HG03064 (cell line): ENCODE results near the gene TPRN.

Experiments used
- ATAC-seq: cut with Tn5 transposase; IDR thresholded peaks from one replicate; pipeline ENCODE4 v1.9.1; 2021; ENCODE audit warnings: low read depth; ENCODE audit not compliant: unreplicated experiment

TPRN gene

DNA sequence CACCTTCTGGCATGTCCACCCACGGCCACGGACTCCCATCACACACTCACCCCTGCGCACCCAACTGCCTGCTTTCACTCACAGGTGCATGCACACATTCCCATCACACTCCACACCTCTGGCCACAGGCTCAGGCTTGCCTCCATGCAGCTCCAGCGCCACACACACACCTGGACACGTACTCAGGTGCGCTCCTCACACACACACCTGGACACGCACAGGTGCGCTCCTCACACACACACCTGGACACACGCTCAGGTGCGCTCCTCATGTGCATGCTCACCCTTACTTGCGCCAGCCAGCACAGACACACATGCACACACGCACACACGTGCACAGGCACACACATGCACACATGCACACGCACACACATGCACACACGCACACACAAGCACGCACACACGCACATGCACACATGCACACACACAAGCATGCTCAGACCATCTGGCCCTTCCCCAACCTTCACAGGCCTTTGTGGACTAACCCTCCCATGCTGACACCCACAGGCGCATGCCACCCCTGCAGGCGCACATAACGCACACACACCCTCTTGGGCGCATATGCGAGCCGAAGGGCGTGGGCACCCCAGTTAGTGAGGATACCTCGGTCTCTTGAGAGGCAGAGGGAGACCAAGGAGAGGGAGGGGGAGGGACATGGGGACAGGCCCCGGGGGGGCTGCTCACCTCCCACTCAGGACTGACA, 53.3 kb downstream of the TPRN start:
- ATAC-seq: no peak

DNA sequence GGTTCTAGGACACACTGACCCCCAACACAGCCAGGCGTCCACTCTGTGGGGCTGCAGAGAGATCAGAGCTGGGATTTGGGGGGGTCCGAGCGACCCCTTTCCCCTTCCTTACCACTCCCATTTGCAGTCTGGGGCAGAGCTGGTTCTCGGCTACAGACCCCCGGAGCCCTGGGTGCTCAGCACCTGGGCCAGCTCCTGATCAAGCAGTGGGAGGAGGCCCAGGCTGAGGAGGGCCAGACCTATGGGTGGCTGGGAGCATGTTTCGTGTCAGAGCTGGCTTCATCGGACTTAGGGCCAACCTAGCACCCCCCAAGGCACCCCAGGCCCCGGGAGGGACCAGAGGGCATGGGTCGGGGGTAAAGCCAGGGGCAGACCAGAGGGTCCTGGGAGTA, 54.0 kb downstream of the TPRN start:
- no peak for ATAC-seq

DNA sequence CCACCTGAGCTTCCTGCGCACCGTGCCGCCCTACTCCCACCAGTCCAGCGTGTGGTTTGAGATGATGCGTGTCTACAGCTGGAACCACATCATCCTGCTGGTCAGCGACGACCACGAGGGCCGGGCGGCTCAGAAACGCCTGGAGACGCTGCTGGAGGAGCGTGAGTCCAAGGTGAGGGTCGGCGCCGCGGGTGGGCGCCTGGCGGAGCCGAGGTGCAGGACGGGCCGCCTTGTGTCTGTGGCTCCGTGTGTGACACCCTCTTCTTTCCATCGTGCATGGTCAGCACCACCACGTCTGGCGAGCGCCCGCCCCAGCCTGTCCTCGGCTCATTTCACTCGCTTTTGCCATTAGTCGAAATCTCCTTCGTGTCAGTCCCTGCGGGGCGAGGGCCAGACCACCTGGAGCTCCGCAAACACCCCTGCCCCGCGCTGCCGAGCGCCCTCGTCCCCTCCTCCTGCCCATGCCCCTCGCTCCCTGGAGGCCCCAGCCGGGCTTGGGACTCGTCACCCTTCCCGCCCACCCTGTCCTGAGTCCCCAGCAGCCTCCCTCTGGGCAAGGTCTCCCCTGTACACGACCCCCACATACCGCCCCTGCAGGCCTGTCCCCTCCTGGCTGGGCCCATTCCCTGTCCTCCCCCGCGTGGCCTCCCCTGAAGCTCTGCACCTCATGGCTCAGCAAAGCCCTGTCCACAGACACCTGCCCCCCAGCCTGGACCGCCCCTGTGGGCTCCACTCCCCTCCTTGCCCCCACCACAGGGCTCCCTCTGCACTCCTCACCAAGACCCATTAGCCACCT, 54.6 kb downstream of the TPRN start:
- no peak for ATAC-seq

DNA sequence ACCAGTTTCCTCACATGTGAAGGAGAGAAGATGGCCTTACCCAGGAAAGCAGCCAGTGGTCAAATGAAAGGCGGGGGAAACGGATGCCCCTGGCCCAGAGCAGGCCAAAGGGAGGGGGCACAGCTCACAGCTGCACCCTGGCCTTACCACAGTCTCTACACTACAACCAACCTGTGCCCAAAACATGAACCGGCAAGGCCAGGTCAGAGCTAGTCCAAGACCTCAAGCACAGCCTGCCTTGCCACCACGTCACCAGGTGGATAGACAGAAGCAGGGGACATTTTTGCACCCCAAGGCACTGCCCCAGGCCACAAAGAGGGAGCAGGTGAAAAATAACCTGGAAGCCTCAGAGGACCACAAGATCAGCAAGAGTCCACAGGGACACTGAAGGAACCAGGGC, 57.1 kb downstream of the TPRN start:
- no peak for ATAC-seq

DNA sequence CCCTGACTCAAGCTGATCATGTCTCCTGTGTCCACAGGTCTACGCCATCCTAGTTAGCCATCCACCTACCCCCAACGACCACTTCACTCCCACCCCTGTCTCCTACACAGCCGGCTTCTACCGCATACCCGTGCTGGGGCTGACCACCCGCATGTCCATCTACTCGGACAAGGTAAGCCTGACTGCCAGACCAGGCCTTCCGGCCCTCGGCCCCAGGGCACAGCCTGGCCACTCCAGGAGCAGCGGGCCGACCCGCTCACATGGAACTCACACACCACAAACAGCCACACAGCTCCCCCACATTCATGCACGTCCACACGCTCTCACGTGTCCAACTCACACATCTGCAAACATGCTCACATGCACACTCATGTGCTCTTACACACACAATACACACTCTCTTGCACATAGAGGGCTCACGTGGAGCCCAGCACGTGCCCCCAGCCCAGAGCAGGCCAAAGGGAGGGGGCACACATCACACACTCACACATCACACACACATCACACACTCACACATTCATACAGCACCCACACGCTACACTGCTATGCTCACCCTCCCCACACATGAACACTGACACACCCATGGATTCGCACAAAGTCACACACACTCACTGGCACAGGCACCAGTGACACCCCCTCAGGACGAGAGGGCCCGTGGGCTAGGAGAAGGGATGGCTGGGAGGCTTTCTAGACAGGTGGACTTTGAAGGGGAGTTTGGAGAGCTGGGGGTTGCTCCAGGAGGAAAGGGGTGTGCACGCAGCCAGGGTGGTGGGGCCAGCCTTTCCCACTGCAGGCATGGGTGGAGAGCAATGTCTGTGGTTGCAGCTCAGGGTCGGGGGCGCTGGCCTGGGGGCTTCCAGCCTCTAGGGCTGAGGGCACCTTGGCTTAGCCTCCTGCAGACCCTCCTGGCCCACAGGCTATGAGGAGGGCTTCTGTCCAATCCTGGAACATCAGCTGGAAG, 58.3 kb downstream of the TPRN start:
- no peak for ATAC-seq
